Stimulated activated naive CD8-positive, alpha-beta T cell treated with anti-CD3 and anti-CD28 coated beads, Interleukin-15, Interleukin-2, amounts not matched to agents 100 ng/mL and 50 ng/mL, for 24 hours (primary cell): ENCODE data around the gene DBNL.
"Not testable (repeated sequence)": the region's sequence is repeated elsewhere in the genome, so short reads cannot be mapped to it uniquely, and the experiment has no call there.

Experiments used
- H3K27ac Mint-ChIP-seq: one replicate; pipeline ENCODE4 v1.8.0; 2021; ENCODE audit warnings: mild to moderate bottlenecking, mixed read lengths
- H3K27me3 Mint-ChIP-seq: one replicate; pipeline ENCODE4 v1.8.0; 2021; ENCODE audit warnings: mixed read lengths
- H3K36me3 Mint-ChIP-seq: one replicate; pipeline ENCODE4 v1.8.0; 2021; ENCODE audit warnings: low read depth, mixed read lengths
- H3K4me1 Mint-ChIP-seq: one replicate; pipeline ENCODE4 v1.8.0; 2021; ENCODE audit warnings: low read depth, mixed read lengths
- H3K4me3 Mint-ChIP-seq: one replicate; pipeline ENCODE4 v1.8.0; 2021; ENCODE audit warnings: mild to moderate bottlenecking, mixed read lengths
- H3K9me3 Mint-ChIP-seq: one replicate; pipeline ENCODE4 v1.8.0; 2021; ENCODE audit warnings: mixed read lengths

Gene DBNL

GRCh38 chr7:44037951-44038350, 6.6 kb upstream of the DBNL start:
- not testable (repeated sequence) for H3K4me3 Mint-ChIP-seq, H3K9me3 Mint-ChIP-seq, H3K27ac Mint-ChIP-seq, H3K27me3 Mint-ChIP-seq, H3K36me3 Mint-ChIP-seq
- H3K4me1 Mint-ChIP-seq: peaks cover 10% of the 10 kb centered on the region

- not testable (repeated sequence) for H3K27me3 Mint-ChIP-seq, H3K4me3 Mint-ChIP-seq, H3K9me3 Mint-ChIP-seq, H3K36me3 Mint-ChIP-seq, H3K27ac Mint-ChIP-seq
- H3K4me1 Mint-ChIP-seq: peaks cover 11% of the 10 kb centered on the region
These were observed 5.9 kb upstream of the DBNL start for GRCh38 chr7:44038553-44038952.

- peak overlapping the region; percentile 48 for H3K4me3 Mint-ChIP-seq
- H3K36me3 Mint-ChIP-seq, H3K9me3 Mint-ChIP-seq, H3K27me3 Mint-ChIP-seq: not testable (repeated sequence)
- H3K4me1 Mint-ChIP-seq: peaks cover 16% of the 10 kb centered on the region
- H3K27ac Mint-ChIP-seq: peak overlapping the region; percentile 43
These were observed 5.4 kb upstream of the DBNL start for GRCh38 chr7:44038961-44039558.

GRCh38 chr7:44039800-44040492, 4.6 kb upstream of the DBNL start:
- Mint-ChIP-seq H3K4me1 (peaks cover 18% of the 10 kb centered on the region), H3K4me3 (peak overlapping the region; percentile 77)
- H3K27me3 Mint-ChIP-seq, H3K9me3 Mint-ChIP-seq, H3K36me3 Mint-ChIP-seq, H3K27ac Mint-ChIP-seq: not testable (repeated sequence)

GRCh38 chr7:44040493-44040891, 4.0 kb upstream of the DBNL start:
- H3K4me1 Mint-ChIP-seq: peaks cover 21% of the 10 kb centered on the region
- H3K36me3 Mint-ChIP-seq: not testable (repeated sequence)

GRCh38 chr7:44042221-44042620, 2.3 kb upstream of the DBNL start:
- H3K36me3 Mint-ChIP-seq: peaks cover 17% of the 10 kb centered on the region
- H3K4me3 Mint-ChIP-seq: peak overlapping the region; percentile 25
- peaks cover 39% of the 10 kb centered on the region for H3K4me1 Mint-ChIP-seq
- no peak overlapping the region for H3K27ac Mint-ChIP-seq
- no peaks in the 10 kb centered on the region for H3K27me3 Mint-ChIP-seq
- H3K9me3 Mint-ChIP-seq: no peaks in the 10 kb centered on the region

More at GRCh38 chr7:44040493-44040891, 4.0 kb upstream of the DBNL start:
- not testable (repeated sequence) for H3K9me3 Mint-ChIP-seq, H3K27me3 Mint-ChIP-seq
- Mint-ChIP-seq H3K27ac (peak overlapping the region; percentile 92), H3K4me3 (peak overlapping the region; percentile 82)

- H3K9me3 Mint-ChIP-seq: no peaks in the 10 kb centered on the region
- H3K4me3 Mint-ChIP-seq: peak overlapping the region; percentile 94
- H3K27me3 Mint-ChIP-seq: no peaks in the 10 kb centered on the region
- H3K4me1 Mint-ChIP-seq: peaks cover 52% of the 10 kb centered on the region
- H3K27ac Mint-ChIP-seq: peak overlapping the region; percentile 88
- peaks cover 23% of the 10 kb centered on the region for H3K36me3 Mint-ChIP-seq
These were observed 600 bp upstream of the DBNL start for GRCh38 chr7:44043902-44044301.

- no peaks in the 10 kb centered on the region for H3K27me3 Mint-ChIP-seq
- peaks cover 63% of the 10 kb centered on the region for H3K4me1 Mint-ChIP-seq
- peak overlapping the region; percentile 94 for H3K4me3 Mint-ChIP-seq
- H3K36me3 Mint-ChIP-seq: peaks cover 32% of the 10 kb centered on the region
- peak overlapping the region; percentile 90 for H3K27ac Mint-ChIP-seq
- no peaks in the 10 kb centered on the region for H3K9me3 Mint-ChIP-seq
These were observed 918 bp downstream of the DBNL start for GRCh38 chr7:44045226-44046014.

GRCh38 chr7:44046321-44047061, 2.0 kb downstream of the DBNL start:
- Mint-ChIP-seq H3K4me3 (peak overlapping the region; percentile 94), H3K36me3 (peaks cover 40% of the 10 kb centered on the region), H3K4me1 (peaks cover 67% of the 10 kb centered on the region), H3K27ac (peak overlapping the region; percentile 90), H3K27me3 (no peaks in the 10 kb centered on the region), H3K9me3 (no peaks in the 10 kb centered on the region)

GRCh38 chr7:44048031-44048795, 3.7 kb downstream of the DBNL start:
- peak overlapping the region; percentile 19 for H3K27ac Mint-ChIP-seq
- H3K27me3 Mint-ChIP-seq: no peaks in the 10 kb centered on the region

GRCh38 chr7:44050121-44050914, 5.8 kb downstream of the DBNL start:
- Mint-ChIP-seq H3K36me3 (peaks cover 64% of the 10 kb centered on the region), H3K4me3 (no peak overlapping the region), H3K27me3 (no peaks in the 10 kb centered on the region), H3K27ac (peak overlapping the region; percentile 55), H3K4me1 (peaks cover 77% of the 10 kb centered on the region), H3K9me3 (no peaks in the 10 kb centered on the region)

More at GRCh38 chr7:44048031-44048795, 3.7 kb downstream of the DBNL start:
- Mint-ChIP-seq H3K4me1 (peaks cover 81% of the 10 kb centered on the region), H3K36me3 (peaks cover 53% of the 10 kb centered on the region), H3K9me3 (no peaks in the 10 kb centered on the region), H3K4me3 (no peak overlapping the region)

GRCh38 chr7:44050915-44051560, 6.5 kb downstream of the DBNL start:
- no peaks in the 10 kb centered on the region for H3K27me3 Mint-ChIP-seq
- peaks cover 77% of the 10 kb centered on the region for H3K4me1 Mint-ChIP-seq
- no peak overlapping the region for H3K4me3 Mint-ChIP-seq
- H3K9me3 Mint-ChIP-seq: no peaks in the 10 kb centered on the region
- H3K27ac Mint-ChIP-seq: peak overlapping the region; percentile 52
- peaks cover 69% of the 10 kb centered on the region for H3K36me3 Mint-ChIP-seq

- Mint-ChIP-seq H3K4me3 (no peak overlapping the region), H3K9me3 (no peaks in the 10 kb centered on the region), H3K27ac (no peak overlapping the region), H3K36me3 (peaks cover 68% of the 10 kb centered on the region), H3K27me3 (no peaks in the 10 kb centered on the region), H3K4me1 (peaks cover 76% of the 10 kb centered on the region)
These were observed 7.2 kb downstream of the DBNL start for GRCh38 chr7:44051611-44052220.
